PFSK-1 (cell line): ENCODE data around the gene TMED3.

Source experiments
- FOXP2 ChIP-seq: optimal IDR thresholded peaks from 2 replicates; pipeline ENCODE3; 2011; ENCODE audit warnings: borderline replicate concordance, control low read depth, inconsistent platforms; ENCODE audit not compliant: insufficient read depth; ENCODE audit errors: extremely low read length, extremely low read depth
- POLR2AphosphoS5 ChIP-seq: IDR thresholded peaks from 2 replicates; pipeline ENCODE4 v1.6.1; 2012; ENCODE audit warnings: low read depth, mild to moderate bottlenecking, control low read depth, low read length, moderate library complexity

- no peak for TF ChIP-seq FOXP2
- no peak for TF ChIP-seq POLR2AphosphoS5
Measured at GRCh38 chr15:79370716-79371115, 59.8 kb downstream of the TMED3 start.
